ENCODE measurements around the gene GPR15.

DNA sequence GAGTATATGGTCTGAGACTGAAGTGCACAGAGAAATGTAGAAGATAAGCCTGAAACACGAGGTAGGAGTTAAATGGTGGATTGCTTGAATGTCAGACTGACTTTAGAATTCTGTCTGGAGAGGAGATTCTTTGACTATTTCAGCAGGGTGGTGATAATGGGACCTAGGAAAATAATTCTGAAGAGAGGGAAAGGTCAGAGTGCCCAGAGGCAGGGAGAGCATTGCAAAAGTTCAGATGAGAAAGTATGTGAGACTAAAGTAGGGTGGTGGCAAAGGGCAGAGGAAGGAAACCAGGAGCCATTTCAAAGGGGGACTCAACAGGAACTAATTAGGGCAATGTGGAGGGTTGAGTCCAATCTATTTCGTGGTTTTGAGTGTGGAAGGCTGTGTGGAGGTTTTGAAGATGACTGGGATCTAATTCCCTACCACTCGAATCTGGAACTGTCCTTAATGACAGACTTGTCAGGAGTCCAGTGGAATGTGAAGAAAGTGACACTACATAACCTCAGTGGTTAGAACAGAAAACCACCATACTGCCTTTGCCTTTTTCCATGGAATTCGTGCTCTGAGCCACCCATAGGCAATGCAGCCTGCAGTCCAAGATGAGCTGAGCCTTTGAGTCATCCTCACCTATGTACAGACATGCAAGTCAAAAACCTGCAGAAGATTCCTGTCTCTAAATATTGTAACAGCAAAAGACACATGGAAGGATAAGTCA, 45.6 kb downstream of the GPR15 start:
- TF ChIP-seq CHD1 (IDR thresholded peaks at IDR 0.05; ENCODE audit: low read depth, low read length) = no peak
- TF ChIP-seq ESRRA (IDR thresholded peaks at IDR 0.05; ENCODE audit: low read length) = no peak
- TF ChIP-seq POLR2A (IDR thresholded peaks at IDR 0.05; ENCODE audit: low read depth, low read length) = no peak
- TF ChIP-seq, protein P1, sequence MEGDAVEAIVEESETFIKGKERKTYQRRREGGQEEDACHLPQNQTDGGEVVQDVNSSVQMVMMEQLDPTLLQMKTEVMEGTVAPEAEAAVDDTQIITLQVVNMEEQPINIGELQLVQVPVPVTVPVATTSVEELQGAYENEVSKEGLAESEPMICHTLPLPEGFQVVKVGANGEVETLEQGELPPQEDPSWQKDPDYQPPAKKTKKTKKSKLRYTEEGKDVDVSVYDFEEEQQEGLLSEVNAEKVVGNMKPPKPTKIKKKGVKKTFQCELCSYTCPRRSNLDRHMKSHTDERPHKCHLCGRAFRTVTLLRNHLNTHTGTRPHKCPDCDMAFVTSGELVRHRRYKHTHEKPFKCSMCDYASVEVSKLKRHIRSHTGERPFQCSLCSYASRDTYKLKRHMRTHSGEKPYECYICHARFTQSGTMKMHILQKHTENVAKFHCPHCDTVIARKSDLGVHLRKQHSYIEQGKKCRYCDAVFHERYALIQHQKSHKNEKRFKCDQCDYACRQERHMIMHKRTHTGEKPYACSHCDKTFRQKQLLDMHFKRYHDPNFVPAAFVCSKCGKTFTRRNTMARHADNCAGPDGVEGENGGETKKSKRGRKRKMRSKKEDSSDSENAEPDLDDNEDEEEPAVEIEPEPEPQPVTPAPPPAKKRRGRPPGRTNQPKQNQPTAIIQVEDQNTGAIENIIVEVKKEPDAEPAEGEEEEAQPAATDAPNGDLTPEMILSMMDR (IDR thresholded peaks at IDR 0.05 in 2 of 3, conservative IDR thresholded peaks at IDR 0.05 in 1 of 3; ENCODE audit: control insufficient read depth in 2 of 3, extremely low read depth in 1 of 3, insufficient read depth in 1 of 3, low read depth in 3 of 3, low read length in 3 of 3) = no peak
- no peak for TF ChIP-seq ZNF274 (IDR thresholded peaks at IDR 0.05; ENCODE audit: insufficient read depth, insufficient read length)

All from GM12878 (cell line).